HG03558 (cell line): ENCODE results near the gene C17orf67.
A peak's percentile ranks its signal among the peaks of the same experiment; 100 is the strongest.
"Not testable (repeated sequence)": the region's sequence is repeated elsewhere in the genome, so short reads cannot be mapped to it uniquely, and the experiment has no call there.

Experiments
- ATAC-seq: cut with Tn5 transposase; IDR thresholded peaks from one replicate; pipeline ENCODE4 v1.9.1; 2021; ENCODE audit warnings: moderate number of reproducible peaks; ENCODE audit not compliant: unreplicated experiment; ENCODE audit errors: extremely low read depth

The C17orf67 gene

GRCh38 chr17:56779898-56780777 is 53.6 kb downstream of the C17orf67 start:
- ATAC-seq = peak; percentile 94

GRCh38 chr17:56779322-56779721 is 54.4 kb downstream of the C17orf67 start:
- ATAC-seq = no peak

GRCh38 chr17:56778898-56779297 is 54.8 kb downstream of the C17orf67 start:
- no peak for ATAC-seq

DNA sequence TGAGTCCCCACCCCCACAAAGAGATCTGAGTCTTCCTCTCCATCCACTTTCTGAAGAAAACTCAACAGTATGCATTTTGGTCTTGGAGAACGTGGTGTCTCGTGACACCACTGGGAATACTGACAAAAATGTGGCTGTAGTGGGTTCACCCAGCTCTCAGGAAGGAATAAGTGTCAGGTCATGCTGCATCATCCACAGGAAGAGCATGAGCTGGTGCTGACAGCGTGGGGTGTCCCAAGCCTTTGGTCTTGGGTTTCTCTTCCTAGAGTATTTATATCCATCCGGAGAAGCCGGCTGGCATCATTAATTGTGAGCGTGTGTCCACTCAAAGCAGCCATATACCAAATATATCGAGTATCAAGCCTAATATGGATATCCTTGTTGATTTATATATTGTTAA is 55.9 kb downstream of the C17orf67 start:
- ATAC-seq = no peak

- no peak for ATAC-seq
Measured at GRCh38 chr17:56774650-56775049, 59.1 kb downstream of the C17orf67 start.

GRCh38 chr17:56773124-56773523 is 60.6 kb downstream of the C17orf67 start:
- ATAC-seq = no peak

DNA sequence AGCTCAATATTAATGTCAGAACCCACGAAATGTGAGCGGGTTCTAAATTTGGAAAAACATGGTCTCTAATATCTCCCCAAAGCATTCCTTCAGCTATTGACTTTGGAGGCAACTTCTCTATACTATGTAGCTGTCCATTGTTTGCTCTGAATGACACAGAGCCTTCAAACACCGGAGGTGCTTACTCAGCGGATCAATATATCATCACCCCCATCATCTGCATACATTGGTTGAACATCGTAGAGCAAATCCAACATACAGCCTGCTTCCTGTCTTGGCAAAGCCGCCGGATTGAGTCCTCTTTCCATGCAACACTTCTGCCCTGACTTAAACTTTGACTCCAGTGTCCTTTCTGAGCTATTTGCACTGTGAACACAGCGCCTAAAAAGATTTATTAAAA is 61.3 kb downstream of the C17orf67 start:
- no peak for ATAC-seq

DNA sequence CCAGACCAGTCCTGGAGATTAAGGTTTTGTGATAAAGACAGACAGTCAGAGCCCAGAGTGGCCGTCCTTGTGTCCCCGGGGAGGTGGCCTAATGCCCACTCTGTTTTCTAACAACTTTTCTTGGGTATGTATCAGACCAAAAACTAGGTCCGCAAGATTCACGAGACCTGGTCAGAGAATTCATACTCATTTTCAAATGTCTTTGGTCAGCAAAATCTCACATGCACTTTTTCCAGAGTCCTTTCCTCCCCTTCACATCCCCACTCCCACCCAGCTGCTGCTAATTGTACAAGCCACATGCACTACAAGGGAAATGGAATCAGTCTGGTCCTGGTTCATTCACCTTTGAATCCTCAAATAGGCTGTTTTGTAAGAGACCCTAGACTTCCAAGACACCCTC is 61.7 kb downstream of the C17orf67 start:
- no peak for ATAC-seq

DNA sequence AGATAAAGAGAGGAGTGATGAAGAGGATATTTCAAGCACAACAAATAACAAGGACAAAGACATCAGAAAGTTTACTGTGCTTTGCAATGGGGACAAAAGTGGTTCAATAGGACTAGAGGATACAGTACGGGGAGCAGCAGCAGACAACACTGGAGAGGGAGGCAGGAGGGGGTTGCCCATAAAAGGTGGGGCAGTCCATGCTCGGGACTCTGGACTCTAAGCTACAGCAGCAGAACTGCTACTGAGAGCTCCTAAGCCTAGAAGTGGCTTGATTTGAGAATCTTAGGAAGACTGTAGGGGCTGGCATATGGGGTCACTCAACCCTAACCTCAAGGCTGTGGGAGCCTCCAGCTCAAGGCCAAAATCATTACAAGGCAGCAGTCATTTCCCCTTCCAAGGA is 62.2 kb downstream of the C17orf67 start:
- ATAC-seq = no peak

DNA sequence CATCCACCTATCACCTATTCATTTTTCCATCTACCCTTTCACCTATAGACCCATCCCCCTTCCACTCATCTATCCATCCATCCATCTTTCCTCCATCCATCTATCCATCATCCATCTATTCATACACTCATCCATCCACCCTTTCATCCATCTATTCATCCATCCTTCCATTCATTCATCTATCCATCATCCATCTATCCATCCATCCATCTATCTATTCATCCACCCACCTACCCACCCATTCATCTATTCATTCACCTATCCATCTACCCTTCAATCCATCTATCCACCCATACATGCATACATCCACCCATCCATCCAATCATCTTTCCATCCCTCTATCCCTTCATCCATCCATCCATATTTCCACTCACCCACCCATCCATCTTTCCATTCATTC is 63.3 kb downstream of the C17orf67 start:
- no peak for ATAC-seq

DNA sequence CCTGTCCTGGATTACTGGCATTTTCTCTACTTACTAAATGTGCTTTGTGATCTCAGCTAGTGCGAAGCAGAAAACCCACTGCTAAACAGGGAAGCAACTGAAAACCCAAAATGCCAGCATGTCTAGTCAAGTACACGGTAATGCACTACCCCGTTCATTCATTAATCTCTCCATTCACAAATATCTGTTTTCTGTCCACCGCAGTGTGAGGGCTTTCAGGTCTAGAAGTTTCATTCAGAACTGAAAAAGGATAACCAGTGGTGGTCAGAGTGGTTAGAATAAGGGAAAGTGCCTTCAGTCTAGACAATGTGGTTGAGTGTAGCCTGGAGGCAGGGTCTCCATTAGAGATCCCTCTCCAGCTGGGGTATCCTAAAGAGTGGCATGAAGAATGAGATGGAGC is 68.3 kb downstream of the C17orf67 start:
- ATAC-seq = no peak

GRCh38 chr17:56762988-56763387 is 70.7 kb downstream of the C17orf67 start:
- ATAC-seq = no peak

- no peak for ATAC-seq
Measured at GRCh38 chr17:56762144-56762543, 71.6 kb downstream of the C17orf67 start.

GRCh38 chr17:56761387-56761786 is 72.3 kb downstream of the C17orf67 start:
- ATAC-seq = no peak

DNA sequence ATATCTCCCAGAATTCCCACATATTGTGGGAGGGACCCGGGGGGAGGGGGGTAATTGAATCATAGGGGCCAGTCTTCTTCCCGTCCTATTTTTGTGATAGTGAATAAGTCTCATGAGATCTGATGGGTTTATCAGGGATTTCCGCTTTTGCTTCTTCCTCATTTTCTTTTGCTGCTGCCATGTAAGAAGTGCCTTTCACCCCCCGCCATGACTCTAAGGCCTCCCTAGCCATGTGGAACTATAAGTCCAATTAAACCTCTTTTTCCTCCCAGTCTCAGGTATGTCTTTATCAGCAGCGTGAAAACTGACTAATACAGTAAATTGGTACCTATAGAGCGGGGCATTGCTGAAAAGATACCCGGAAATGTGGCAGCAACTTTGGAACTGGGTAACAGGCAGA is 76.1 kb downstream of the C17orf67 start:
- ATAC-seq = not testable (repeated sequence)

DNA sequence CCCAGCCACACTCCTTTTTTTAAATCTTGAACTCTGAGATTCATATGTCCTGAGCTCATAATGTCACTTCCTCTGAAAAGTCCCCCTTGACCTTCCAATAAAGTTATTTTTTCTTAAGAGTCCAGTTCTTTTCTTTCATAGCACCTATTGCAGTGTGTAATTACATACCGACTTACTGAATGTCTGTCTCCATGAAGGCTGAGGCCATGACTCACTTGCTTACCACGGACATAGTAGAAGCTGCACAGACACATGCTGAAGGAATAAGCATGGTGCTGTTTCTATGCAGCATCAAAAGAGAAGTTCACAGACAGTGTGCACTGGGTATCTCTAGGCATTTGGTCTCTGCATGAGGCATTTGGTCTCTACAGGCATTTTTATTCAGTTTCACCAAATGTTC is 77.2 kb downstream of the C17orf67 start:
- no peak for ATAC-seq

- no peak for ATAC-seq
Measured at GRCh38 chr17:56755310-56755709, 78.4 kb downstream of the C17orf67 start.

DNA sequence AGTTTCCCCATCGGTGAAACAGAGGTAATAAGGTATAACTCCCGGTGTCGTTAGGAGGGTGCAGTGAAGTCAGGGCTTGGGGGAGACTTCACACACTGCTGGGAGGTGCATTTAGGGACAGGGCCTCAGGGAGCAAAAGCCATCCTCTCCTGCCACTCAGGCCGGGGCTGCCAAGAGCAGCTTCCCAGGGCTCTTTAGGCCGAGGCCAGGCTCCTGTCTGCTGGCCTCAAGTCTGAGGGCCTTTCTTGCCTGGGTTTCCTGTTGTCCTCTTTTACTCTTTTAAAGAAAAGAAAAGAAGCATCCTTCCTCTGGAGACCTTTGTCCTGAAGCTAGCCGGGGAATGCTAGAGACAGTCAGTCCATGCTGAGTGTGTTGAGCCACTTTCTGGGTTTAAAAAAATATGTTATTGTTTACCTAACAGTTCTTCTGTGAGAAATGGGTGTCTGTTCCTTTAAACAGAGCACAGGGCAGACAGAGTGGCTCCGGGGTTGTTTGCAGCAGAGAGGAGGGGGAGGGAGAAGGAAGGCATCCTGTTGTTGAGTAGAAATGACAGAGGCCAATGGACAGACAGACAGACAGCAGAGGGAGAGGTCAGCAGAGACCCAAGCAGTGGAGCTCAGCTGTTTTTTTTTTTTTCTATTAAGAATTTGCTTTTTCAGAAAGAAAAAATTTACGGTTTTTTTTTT is 79.1 kb downstream of the C17orf67 start:
- no peak for ATAC-seq

DNA sequence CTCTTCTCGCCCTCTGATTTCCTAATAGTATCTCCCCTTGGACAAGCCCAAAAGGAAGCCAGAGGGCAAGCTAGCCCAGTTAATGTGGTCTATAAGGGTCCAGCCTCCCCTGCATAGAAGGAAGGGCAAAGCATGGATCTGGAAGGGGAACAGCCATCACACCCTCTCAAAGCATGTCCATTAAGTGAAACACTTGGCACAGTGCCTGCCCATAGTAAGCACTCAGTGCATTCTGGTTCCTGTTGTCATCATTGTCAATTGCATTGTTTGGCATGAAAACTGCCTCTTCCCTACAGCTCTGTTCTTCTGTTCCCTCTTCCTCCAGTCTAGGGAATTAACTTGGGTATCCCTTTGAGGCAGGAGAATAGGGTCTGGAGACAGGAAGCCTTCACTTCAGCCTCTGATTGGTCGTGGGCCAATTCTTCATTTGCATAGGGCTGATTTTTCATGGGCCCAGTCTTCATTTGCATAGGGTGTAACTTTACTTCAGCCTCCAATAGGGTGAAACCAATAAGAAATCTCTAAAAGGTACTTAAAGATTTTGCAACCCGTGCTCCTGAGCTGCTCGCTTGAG is 81.4 kb downstream of the C17orf67 start:
- no peak for ATAC-seq

DNA sequence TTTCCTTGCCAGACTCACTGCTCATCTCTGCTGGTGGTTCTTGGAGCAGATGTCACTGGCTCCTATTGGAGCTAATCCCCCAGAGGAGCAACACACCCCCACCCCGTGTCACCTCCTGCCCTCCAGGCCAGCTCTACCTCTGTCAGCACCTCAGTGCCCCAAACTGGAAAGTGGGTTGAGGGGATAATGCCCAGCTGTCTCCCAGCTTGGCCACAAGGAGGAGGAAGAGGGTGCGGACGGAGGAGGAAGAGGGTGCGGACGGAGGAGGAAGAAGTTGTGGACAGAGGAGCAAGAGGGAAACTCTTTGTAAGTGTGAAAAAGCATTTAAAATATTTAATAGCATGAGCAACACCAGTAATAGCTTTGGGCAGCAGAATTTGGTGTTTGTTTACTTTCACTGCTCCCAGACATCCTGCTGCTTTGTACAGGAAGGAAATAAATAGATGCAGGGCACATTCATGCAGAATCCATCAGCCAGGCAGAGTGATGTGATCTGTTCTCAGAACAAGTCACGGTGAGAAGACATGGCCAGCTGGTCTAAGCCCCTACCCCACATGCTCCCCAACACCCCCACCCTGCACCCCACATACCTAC is 82.5 kb downstream of the C17orf67 start:
- ATAC-seq = no peak

GRCh38 chr17:56744721-56745120 is 89.0 kb downstream of the C17orf67 start:
- no peak for ATAC-seq
